Ovary (tissue), 9 donors: ENCODE results near the gene ANK3. TPM values are rescaled to one million over a fixed set of nuclear protein-coding genes. Genes with fewer than 3 reads are reported as not detected.

Source experiments
- DNase-seq, 5 donors: peaks; one replicate each; pipeline ENCODE4 v3.0.0-alpha.2; 2019 to 2020
- H3K27ac ChIP-seq, 2 donors: fragments of 200-600 bp; one replicate each; pipeline versions ENCODE4 v1.5.1 to v1.8.0; 2019 to 2022
- H3K27me3 ChIP-seq: fragments of 200-600 bp; one replicate; pipeline ENCODE4 v1.8.0; 2022
- H3K36me3 ChIP-seq: fragments of 200-600 bp; sonication (generic); one replicate; pipeline ENCODE4 v1.5.1; 2019
- H3K4me1 ChIP-seq: one replicate; pipeline ENCODE4 v1.8.1; 2013; ENCODE audit warnings: mild to moderate bottlenecking, moderate library complexity; ENCODE audit not compliant: insufficient read depth
- H3K4me3 ChIP-seq: fragments of 200-600 bp; sonication (generic); one replicate; pipeline ENCODE4 v1.5.1; 2017
- H3K9me3 ChIP-seq, 2 donors: fragments of 200-600 bp in 1 of 2; sonication (generic) in 1 of 2; one replicate each; pipeline versions ENCODE4 v1.5.1 to v1.8.1; 2013 to 2019; ENCODE audit warnings: mild to moderate bottlenecking in 1 of 2, moderate library complexity in 1 of 2
- CTCF ChIP-seq, 3 donors: fragments of 450-650 bp in 2 of 3; fragments of 200-600 bp in 1 of 3; IDR thresholded peaks; one replicate each; pipeline versions ENCODE4 v1.5.1 to v1.8.0; 2016 to 2022; ENCODE audit warnings: antibody characterized with exemption in 3 of 3, mild to moderate bottlenecking in 1 of 3
- EP300 ChIP-seq: sonication (generic); formaldehyde crosslinking; IDR thresholded peaks from one replicate; pipeline ENCODE4 v1.6.1; 2017; ENCODE audit warnings: antibody characterized with exemption
- POLR2A ChIP-seq: fragments of 450-650 bp; IDR thresholded peaks from one replicate; pipeline ENCODE4 v1.6.1; 2017; ENCODE audit warnings: antibody characterized with exemption, mild to moderate bottlenecking, moderate library complexity
- WGBS, 3 donors: extraction: QIAGEN DNeasy Blood & Tissue Kit in 1 of 3; methylation state at CpG; one replicate each; pipeline versions ENCODE4 v1.1.5 to v1.1.7; 2013 to 2017; 5-methylcytosine and 5-hydroxymethylcytosine counted together
- intact Hi-C, 4 donors: fragments of 100-400 bp; cut with DNase I; formaldehyde crosslinking; loops; one replicate each; pipeline versions ENCODE4 v1.11.0 to v1.15.1; 2022 to 2023
- polyA plus RNA-seq, 2 donors: library from polyadenylated mRNA; stranded (reverse); fragments of 200-250 nt in 1 of 2; fragments of 350-450 nt in 1 of 2; fragmentation: Illumina TruSeq in 1 of 2; extraction: RNeasy Lipid Tissue Mini Kit (QIAGEN cat#74804) in 1 of 2; gene quantifications; one replicate each; pipeline ENCODE4 v1.2.3, GENCODE V29; 2013 to 2014
- total RNA-seq, 7 donors: library from RNA; depleted of rRNA in 2 of 7; stranded (reverse); fragments of >200 nt in 2 of 7; fragmentation: NEBNext Ultra II Directional in 3 of 7; extraction: Animal tissue kit (Norgen Biotek cat#: 25700) in 3 of 7; gene quantifications; one replicate each; pipeline versions ENCODE4 v1.1.0 to v1.2.4, GENCODE V29; 2016 to 2023
- donor health status: DM: no; HTN: no; CAD: no; lungs with moderate emphysema.
- donor health status: DM: no; HTN: no; CAD: no.
- donor health status: Bipolar disorder and iron deficiency.
- donor health status: DM: yes; HTN: yes; CAD: no.
- donor health status: DM: no; HTN: no; CAD: no.
- donor health status: DM: yes; HTN: yes; CAD: no.

Gene ANK3
- total and polyA plus RNA-seq, 9 donors, result 11.4 to 74.1 (median 28.3) TPM

GRCh38 chr10:60413306-60414012 is 23.8 kb upstream of the ANK3 start:
- DNase-seq, result no peak
- Histone ChIP-seq H3K4me1 (no peaks in the 10 kb centered on the region), H3K27ac (no peak overlapping the region), H3K36me3 (no peaks in the 10 kb centered on the region), H3K9me3 (no peaks in the 10 kb centered on the region), H3K27me3 (no peaks in the 10 kb centered on the region), H3K4me3 (no peak overlapping the region)
- intact Hi-C loops, result no loop called here
- WGBS, 3 donors, result 87 to 94% (median 93%) methylated on average over 2 of the region's 2 CpGs
- no peak for TF ChIP-seq CTCF (IDR thresholded peaks at IDR 0.05)
- no peak for TF ChIP-seq EP300
- no peak for TF ChIP-seq POLR2A

- intact Hi-C loops, result no loop called here
- Histone ChIP-seq H3K4me3 (no peak overlapping the region), H3K4me1 (no peaks in the 10 kb centered on the region), H3K27ac (no peak overlapping the region), H3K36me3 (no peaks in the 10 kb centered on the region), H3K9me3 (no peaks in the 10 kb centered on the region), H3K27me3 (no peaks in the 10 kb centered on the region)
- no peak for TF ChIP-seq POLR2A
- 54 to 71% (median 63%) methylated on average over 3 of the region's 3 CpGs for WGBS, 3 donors
- no peak for DNase-seq
Measured at GRCh38 chr10:60410970-60411369, 21.3 kb upstream of the ANK3 start.

GRCh38 chr10:60409202-60409601 is 19.5 kb upstream of the ANK3 start:
- Histone ChIP-seq H3K27ac (no peak overlapping the region), H3K4me3 (no peak overlapping the region), H3K9me3 (no peaks in the 10 kb centered on the region), H3K27me3 (no peaks in the 10 kb centered on the region), H3K4me1 (no peaks in the 10 kb centered on the region), H3K36me3 (no peaks in the 10 kb centered on the region)
- DNase-seq, result no peak
- 60 to 78% (median 77%) methylated on average over 2 of the region's 2 CpGs for WGBS, 3 donors
- intact Hi-C loops, result no loop called here
- TF ChIP-seq EP300 (no peak), POLR2A (no peak), CTCF (IDR thresholded peaks at IDR 0.05) (no peak)

- Histone ChIP-seq H3K4me3 (no peak overlapping the region), H3K27ac (no peak overlapping the region), H3K36me3 (no peaks in the 10 kb centered on the region), H3K4me1 (no peaks in the 10 kb centered on the region), H3K27me3 (no peaks in the 10 kb centered on the region), H3K9me3 (no peaks in the 10 kb centered on the region)
- intact Hi-C loops, result no loop called here
- WGBS, 3 donors, result 86 to 93% (median 92%) methylated on average over 3 of the region's 3 CpGs
- DNase-seq, result no peak
- TF ChIP-seq CTCF (IDR thresholded peaks at IDR 0.05) (no peak), POLR2A (no peak), EP300 (no peak)
Measured at GRCh38 chr10:60406182-60406581, 16.5 kb upstream of the ANK3 start.

- Histone ChIP-seq H3K9me3 (no peaks in the 10 kb centered on the region), H3K36me3 (no peaks in the 10 kb centered on the region), H3K27me3 (no peaks in the 10 kb centered on the region), H3K4me1 (no peaks in the 10 kb centered on the region), H3K27ac (no peak overlapping the region), H3K4me3 (no peak overlapping the region)
- no peak for DNase-seq
- TF ChIP-seq EP300 (no peak), CTCF (IDR thresholded peaks at IDR 0.05) (no peak), POLR2A (no peak)
- intact Hi-C loops, result no loop called here
Measured at GRCh38 chr10:60405172-60405571, 15.5 kb upstream of the ANK3 start.
